BJ (cell line): ENCODE measurements around the gene PRRX2. TPM values are rescaled to one million over a fixed set of nuclear protein-coding genes. Genes with fewer than 3 reads are reported as not detected.

Experiments used
- CTCF ChIA-PET: fragments of 350-600 bp; formaldehyde crosslinking; extraction: SDS; loops from one replicate; lab custom pipeline; 2021; ENCODE audit warnings: antibody characterized with exemption, inconsistent platforms; lab: Yijun Ruan, JAX
- POLR2A ChIA-PET: fragments of 300-600 bp; sonication (Branson Sonifier 250); formaldehyde crosslinking; extraction: SDS; loops from one replicate; lab custom pipeline; 2021; ENCODE audit warnings: antibody characterized with exemption; lab: Charles Lee
- DNase-seq: peaks from one replicate; pipeline ENCODE4 v3.0.0-alpha.2; 2011; ENCODE audit warnings: low read depth
- H3K27me3 ChIP-seq: 2 replicates; pipeline ENCODE4 v1.6.0; 2011; ENCODE audit warnings: low read length; ENCODE audit not compliant: control insufficient read depth, insufficient read depth
- H3K36me3 ChIP-seq: 2 replicates; pipeline ENCODE4 v1.5.1; 2011; ENCODE audit warnings: low read length; ENCODE audit not compliant: control insufficient read depth, insufficient read depth
- H3K4me3 ChIP-seq: 2 replicates; pipeline ENCODE4 v1.5.1; 2011; ENCODE audit warnings: low read depth, mild to moderate bottlenecking, control low read depth, low read length
- polyA minus RNA-seq: library from RNA; depleted of rRNA, polyadenylated mRNA; stranded (reverse); fragments of >200 nt; gene quantifications from 2 replicates; pipeline ENCODE4 v1.2.3, GENCODE V29; 2011; rRNA and poly(A)+ RNA removed
- polyA plus RNA-seq: library from polyadenylated mRNA; depleted of rRNA; stranded (reverse); fragments of >200 nt; gene quantifications from 2 replicates; pipeline ENCODE4 v1.2.3, GENCODE V29; 2011; rRNA removed
- TF ChIP-seq, protein P1 (sequence below): IDR thresholded peaks from 2 replicates; pipeline ENCODE4 v1.5.1; 2011; ENCODE audit warnings: low read depth, mild to moderate bottlenecking, control low read depth, inconsistent platforms, low read length, moderate library complexity; ENCODE audit not compliant: insufficient read depth

PRRX2 gene
- 20.4 and 37.4 TPM in 2 replicates for polyA plus RNA-seq
- 8.9 and 9.5 TPM in 2 replicates for polyA minus RNA-seq

DNA sequence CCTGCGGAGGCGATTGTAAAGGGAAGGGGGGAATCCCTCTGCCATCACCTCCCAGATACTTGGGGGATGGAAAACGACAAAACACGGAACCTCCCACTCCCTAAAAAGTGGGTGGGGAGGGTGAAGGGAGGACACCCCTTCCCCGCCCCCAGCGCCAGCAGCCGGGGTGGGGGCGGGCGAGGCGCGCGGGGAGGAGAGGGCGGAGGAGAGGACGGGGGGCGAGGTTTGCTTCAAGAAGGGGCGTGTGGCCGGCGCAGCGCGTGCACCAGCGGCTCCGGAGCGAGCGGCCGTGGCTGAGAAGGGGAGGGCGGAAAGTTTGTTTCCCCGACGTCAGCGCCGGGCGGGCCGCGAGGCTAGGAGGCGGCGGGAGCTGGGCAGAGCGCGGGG lies at the start of gene PRRX2:
PRRX2 (plus strand) TSS at position 259 of the 387 bp plus-strand sequence. CDS start 221 bp downstream, outside the sequence.
- no peaks in the 10 kb centered on the region for H3K27me3 ChIP-seq
- TF ChIP-seq, protein P1, sequence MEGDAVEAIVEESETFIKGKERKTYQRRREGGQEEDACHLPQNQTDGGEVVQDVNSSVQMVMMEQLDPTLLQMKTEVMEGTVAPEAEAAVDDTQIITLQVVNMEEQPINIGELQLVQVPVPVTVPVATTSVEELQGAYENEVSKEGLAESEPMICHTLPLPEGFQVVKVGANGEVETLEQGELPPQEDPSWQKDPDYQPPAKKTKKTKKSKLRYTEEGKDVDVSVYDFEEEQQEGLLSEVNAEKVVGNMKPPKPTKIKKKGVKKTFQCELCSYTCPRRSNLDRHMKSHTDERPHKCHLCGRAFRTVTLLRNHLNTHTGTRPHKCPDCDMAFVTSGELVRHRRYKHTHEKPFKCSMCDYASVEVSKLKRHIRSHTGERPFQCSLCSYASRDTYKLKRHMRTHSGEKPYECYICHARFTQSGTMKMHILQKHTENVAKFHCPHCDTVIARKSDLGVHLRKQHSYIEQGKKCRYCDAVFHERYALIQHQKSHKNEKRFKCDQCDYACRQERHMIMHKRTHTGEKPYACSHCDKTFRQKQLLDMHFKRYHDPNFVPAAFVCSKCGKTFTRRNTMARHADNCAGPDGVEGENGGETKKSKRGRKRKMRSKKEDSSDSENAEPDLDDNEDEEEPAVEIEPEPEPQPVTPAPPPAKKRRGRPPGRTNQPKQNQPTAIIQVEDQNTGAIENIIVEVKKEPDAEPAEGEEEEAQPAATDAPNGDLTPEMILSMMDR, result no peak
- POLR2A ChIA-PET, result no interaction called here
- peak within 1 kb of the TSS; percentile 83 for H3K4me3 ChIP-seq
- CTCF ChIA-PET, result interaction anchor here (1.8 kb wide), 1 partner anchor 23 kb away, joined by 5 read pairs; the partner anchor contains the start of gene ASB6
- DNase-seq, result no peak
- H3K36me3 ChIP-seq, result peaks cover 2% of the 10 kb centered on the region; the same call in 1 of the 2 replicates

DNA sequence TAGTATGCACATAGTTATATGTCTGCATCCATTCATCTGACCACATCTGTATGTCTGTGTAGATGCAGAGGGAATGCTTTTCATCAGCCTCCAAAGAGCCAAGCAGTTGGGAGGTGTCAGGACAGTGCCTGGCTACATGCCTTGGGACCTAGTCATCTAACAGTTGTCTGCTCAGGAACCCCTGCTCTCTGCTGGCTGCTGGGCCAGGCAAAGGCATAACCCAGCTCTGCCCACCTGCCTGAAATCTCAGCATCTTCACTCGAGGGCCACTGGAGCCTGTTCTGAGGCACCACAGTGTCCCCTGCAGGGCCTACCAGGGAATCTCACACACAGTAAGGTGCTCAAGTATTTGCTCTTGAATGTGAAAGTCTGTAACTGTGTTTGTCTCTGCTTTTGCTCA lies 48.3 kb upstream of the PRRX2 start:
- POLR2A ChIA-PET, result no interaction called here
- CTCF ChIA-PET, result interaction anchor here (0.8 to 4.5 kb wide), 8 partner anchors 9 to 486 kb away, joined by 3 to 35 read pairs (median 3); no protein-coding TSS in a partner anchor

DNA sequence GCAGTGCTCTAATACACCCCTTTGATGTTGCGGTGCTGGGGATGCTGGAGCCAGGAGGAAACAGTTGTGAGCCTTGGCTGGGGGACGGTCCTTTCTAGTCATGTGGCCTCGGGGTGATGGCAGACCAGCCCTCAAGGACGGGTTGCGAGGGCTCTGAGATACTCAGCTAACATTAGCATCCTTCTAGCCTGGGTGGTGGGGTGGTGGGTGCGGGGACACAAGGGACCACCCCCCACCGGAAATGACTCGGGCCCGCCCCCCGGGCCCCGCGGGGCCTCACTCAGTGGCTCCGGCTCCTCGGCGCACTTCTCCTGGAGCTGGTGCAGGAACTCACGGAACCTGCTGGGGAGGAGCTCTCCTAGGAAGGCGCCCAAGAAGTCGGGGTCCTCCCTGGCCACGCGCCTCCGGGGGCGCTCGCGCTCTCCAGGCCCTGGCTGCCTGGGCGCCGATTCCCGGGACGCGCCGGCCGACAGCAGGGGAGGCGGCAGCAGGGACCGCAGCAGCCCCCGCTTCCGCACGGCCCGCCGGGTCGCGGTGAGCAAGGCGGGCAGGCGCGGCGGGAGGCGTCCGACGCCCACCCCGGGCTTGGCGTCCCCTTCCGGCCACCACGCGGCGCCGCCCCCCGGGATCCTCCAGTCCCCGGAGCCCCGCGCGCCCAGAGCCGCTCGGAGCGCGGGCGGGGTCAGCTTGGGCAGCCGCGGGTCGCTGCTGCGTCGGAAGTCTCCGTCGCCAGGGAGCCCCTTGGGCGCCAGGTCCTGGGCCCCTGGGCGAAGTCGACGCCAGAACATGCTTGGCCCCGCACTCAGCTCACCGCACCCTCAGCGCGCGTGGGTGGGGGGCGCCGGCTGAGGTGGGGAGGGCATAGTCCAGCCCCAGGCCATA lies 45.4 kb upstream of the PRRX2 start:
- Histone ChIP-seq H3K4me3 (peak overlapping the region; percentile 54), H3K36me3 (no peaks in the 10 kb centered on the region), H3K27me3 (no peaks in the 10 kb centered on the region)
- ChIA-PET CTCF (interaction anchor here (0.5 to 9.4 kb wide), 11 partner anchors 9 to 486 kb away, joined by 3 to 258 read pairs (median 4); no protein-coding TSS in a partner anchor), POLR2A (no interaction called here)
- DNase-seq, result no peak
- TF ChIP-seq, protein P1, result peak; percentile 36

More for the DNA sequence above, 48.3 kb upstream of the PRRX2 start:
- DNase-seq, result no peak
- H3K27me3 ChIP-seq, result no peaks in the 10 kb centered on the region
- TF ChIP-seq, protein P1, result peak; percentile 79
- no peaks in the 10 kb centered on the region for H3K36me3 ChIP-seq
- no peak overlapping the region for H3K4me3 ChIP-seq

DNA sequence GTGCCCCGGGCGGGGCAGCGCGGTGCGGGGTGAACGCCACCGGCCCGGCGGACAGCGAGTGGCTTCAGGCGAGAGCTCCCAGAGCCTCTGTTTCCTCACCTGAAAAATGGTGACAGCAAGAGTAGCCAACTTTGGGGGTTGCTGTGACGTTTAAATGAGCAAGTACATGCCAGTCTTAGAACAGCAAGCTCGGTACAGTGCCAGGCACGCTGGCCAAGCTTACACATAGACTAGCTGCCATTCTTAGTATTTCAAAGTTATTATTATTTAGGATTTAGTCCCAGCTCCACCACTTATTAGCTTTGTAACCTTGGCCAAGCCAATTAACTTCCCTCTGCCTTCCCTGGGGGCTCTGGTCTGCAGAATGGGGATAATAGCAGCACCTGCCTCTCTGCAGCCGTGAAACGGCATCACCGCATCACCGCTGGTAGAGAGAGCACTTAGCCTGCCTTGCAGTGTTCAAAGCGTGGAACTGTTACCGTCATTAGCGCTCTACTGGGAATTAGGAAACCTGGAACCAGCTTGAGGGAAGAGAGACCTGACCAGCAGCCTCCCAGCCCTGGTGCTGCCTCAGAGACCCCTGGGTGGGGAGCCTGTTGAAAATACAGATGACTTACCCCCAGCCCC lies 44.7 kb upstream of the PRRX2 start, which contains the start of gene C9orf50:
C9orf50 (minus strand) TSS at position 433 of the 627 bp plus-strand sequence. CDS start 527 bp downstream, outside the sequence.
- no peak for DNase-seq
- peak within 1 kb of the TSS; percentile 54 for H3K4me3 ChIP-seq
- H3K27me3 ChIP-seq, result no peaks in the 10 kb centered on the region
- TF ChIP-seq, protein P1, result no peak
- ChIA-PET CTCF (interaction anchor here (1.0 to 9.4 kb wide), 10 partner anchors 9 to 509 kb away, joined by 3 to 258 read pairs (median 4); no protein-coding TSS in a partner anchor), POLR2A (interaction anchor here (0.7 kb wide), 1 partner anchor 318 kb away, joined by 5 read pairs; no protein-coding TSS in a partner anchor)
- H3K36me3 ChIP-seq, result no peaks in the 10 kb centered on the region
